Thoracic aorta (tissue), 2 donors: ENCODE results near the gene NETO2. TPM values are rescaled to one million over a fixed set of nuclear protein-coding genes. Genes with fewer than 3 reads are reported as not detected.

Experiments used
- ATAC-seq: fragments of 150-250 bp; one replicate; pipeline ENCODE4 v1.8.0; 2017; ENCODE audit warnings: low read depth; ENCODE audit not compliant: insufficient number of reproducible peaks, low FRiP score
- DNase-seq: peaks from one replicate; pipeline ENCODE4 v3.0.0-alpha.2; 2020; ENCODE audit warnings: low spot score
- H3K27ac ChIP-seq, 2 donors: fragments of 200-600 bp; sonication (generic); 1 replicate in 1 of 2; 2 replicates in 1 of 2; pipeline ENCODE4 v1.5.1; 2016; ENCODE audit warnings: mild to moderate bottlenecking in 2 of 2, moderate library complexity in 2 of 2
- H3K27me3 ChIP-seq: fragments of 200-600 bp; sonication (generic); replicated peaks from 2 replicates; pipeline ENCODE4 v1.6.0; 2016; ENCODE audit warnings: mild to moderate bottlenecking; ENCODE audit not compliant: insufficient read depth
- H3K36me3 ChIP-seq: fragments of 200-600 bp; sonication (generic); one replicate; pipeline ENCODE4 v1.5.1; 2016
- H3K4me1 ChIP-seq, 2 donors: fragments of 200-600 bp; sonication (generic); 1 replicate in 1 of 2; 2 replicates in 1 of 2; pipeline versions ENCODE4 v1.5.1 to v1.6.0; 2016; ENCODE audit warnings: low read depth in 2 of 2, mild to moderate bottlenecking in 1 of 2; ENCODE audit not compliant: control insufficient read depth in 1 of 2
- H3K4me3 ChIP-seq: fragments of 200-600 bp; sonication (generic); 2 replicates; pipeline ENCODE4 v1.5.1; 2016; ENCODE audit warnings: mild to moderate bottlenecking
- H3K9me3 ChIP-seq: fragments of 200-600 bp; sonication (generic); 2 replicates; pipeline ENCODE4 v1.5.1; 2016
- total RNA-seq, 2 donors: library from RNA; depleted of rRNA; stranded (reverse); fragments of >200 nt; gene quantifications; one replicate each; pipeline versions ENCODE4 v1.1.0 to v1.2.3, GENCODE V29; 2016
- TF ChIP-seq, protein P1 (sequence below): fragments of 200-600 bp; sonication (generic); IDR thresholded peaks from one replicate; pipeline ENCODE4 v1.5.1; 2019; ENCODE audit warnings: antibody characterized with exemption

The NETO2 gene
- total RNA-seq, 2 donors from 2014 or later: 0.27 to 0.78 TPM

DNA sequence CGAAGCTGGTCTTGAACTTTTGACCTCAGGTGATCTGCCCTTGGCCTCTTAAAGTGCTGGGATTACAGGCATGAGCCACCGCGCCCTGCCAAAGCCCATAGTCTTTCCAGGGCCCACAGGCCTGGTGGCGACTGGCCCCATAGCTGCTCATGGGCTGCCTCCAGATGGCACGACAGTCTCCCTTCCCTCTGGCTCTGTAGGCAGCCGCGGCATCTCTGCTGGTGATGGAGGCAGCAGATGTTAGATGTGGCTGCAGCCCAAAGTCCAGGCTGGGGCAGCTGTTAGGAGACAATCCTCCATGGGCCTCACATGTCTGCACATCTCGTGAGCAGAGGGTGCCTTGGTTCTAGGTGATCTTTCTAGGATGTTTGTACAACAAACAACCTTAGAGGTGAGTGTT is 100.5 kb downstream of the NETO2 start:
- DNase-seq (no peak), ATAC-seq (no peak)
- Histone ChIP-seq H3K36me3 (no peaks in the 10 kb centered on the region), H3K4me1 (peaks cover 0 to 6% of the 10 kb centered on the region in 2 donors), H3K27me3 (no peaks in the 10 kb centered on the region), H3K4me3 (no peak overlapping the region), H3K27ac (no peak overlapping the region), H3K9me3 (no peaks in the 10 kb centered on the region)
- TF ChIP-seq, protein P1, sequence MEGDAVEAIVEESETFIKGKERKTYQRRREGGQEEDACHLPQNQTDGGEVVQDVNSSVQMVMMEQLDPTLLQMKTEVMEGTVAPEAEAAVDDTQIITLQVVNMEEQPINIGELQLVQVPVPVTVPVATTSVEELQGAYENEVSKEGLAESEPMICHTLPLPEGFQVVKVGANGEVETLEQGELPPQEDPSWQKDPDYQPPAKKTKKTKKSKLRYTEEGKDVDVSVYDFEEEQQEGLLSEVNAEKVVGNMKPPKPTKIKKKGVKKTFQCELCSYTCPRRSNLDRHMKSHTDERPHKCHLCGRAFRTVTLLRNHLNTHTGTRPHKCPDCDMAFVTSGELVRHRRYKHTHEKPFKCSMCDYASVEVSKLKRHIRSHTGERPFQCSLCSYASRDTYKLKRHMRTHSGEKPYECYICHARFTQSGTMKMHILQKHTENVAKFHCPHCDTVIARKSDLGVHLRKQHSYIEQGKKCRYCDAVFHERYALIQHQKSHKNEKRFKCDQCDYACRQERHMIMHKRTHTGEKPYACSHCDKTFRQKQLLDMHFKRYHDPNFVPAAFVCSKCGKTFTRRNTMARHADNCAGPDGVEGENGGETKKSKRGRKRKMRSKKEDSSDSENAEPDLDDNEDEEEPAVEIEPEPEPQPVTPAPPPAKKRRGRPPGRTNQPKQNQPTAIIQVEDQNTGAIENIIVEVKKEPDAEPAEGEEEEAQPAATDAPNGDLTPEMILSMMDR: no peak

DNA sequence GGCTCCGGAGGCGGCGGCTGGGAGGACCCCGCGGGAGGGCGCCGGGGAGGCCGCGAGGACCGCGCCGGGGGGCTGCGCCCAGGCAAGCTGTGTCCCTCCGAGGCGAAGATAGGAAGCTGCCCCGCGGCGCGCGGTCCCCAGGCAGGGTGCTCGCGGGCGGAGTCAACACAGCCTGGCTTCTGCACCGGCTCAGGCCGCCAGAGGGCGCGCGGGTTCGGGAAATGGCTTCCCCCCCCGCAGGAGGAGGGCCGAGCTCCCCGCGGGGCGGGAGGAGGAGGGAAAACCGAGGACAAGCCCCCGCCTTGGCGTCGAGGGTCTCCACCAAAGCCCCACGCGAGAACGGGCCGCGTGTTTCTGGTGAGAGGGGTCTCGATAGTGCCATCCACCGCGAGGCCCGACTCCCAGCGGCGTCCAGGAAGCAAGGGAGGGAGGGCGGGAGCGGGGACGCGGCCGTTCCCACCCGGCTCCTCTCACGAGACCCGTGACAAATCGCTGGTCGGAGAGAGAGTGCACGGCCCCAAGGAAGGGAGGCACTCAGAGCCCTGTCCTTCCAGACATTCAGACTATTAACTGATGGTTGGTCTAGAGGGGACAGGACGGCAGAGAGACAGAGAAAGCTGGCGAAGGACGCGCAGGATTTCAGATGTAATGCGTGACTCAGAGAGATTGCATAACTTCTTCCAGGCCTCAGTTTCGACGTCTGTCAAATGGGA is 105.8 kb downstream of the NETO2 start:
- TF ChIP-seq, protein P1: peak; percentile 91
- H3K27ac ChIP-seq: no peak overlapping the region

DNA sequence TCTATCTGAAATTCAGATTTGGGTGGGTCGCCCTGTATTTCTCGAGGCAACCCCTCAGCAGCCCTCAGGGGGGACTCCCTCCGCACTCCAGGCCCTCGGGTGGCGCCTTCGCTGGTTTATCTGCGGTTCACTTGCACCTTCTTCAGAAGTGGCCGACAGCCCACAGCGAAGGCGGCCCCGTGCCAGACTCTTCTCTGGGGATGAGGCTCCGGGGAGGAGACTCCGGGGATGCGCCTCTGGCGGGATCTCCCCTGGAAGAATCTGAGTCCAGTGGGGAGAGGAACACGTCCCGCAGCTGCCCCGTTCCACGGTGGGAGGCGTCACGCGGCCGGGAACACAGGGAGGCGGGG is 106.4 kb downstream of the NETO2 start:
- Histone ChIP-seq H3K27ac (no peak overlapping the region), H3K36me3 (no peaks in the 10 kb centered on the region), H3K4me1 (peaks cover 0 to 3% of the 10 kb centered on the region in 2 donors), H3K27me3 (no peaks in the 10 kb centered on the region), H3K4me3 (peak overlapping the region; percentile 85), H3K9me3 (no peaks in the 10 kb centered on the region)
- ATAC-seq (peak; percentile 22), DNase-seq (no peak)
- TF ChIP-seq, protein P1: no peak

More for the DNA sequence above, 105.8 kb downstream of the NETO2 start:
- peaks cover 0 to 3% of the 10 kb centered on the region in 2 donors for H3K4me1 ChIP-seq
- DNase-seq (peak; percentile 52), ATAC-seq (peak; percentile 94)
- no peaks in the 10 kb centered on the region for H3K27me3 ChIP-seq
- no peaks in the 10 kb centered on the region for H3K36me3 ChIP-seq
- no peaks in the 10 kb centered on the region for H3K9me3 ChIP-seq
- peak overlapping the region; percentile 85 for H3K4me3 ChIP-seq

DNA sequence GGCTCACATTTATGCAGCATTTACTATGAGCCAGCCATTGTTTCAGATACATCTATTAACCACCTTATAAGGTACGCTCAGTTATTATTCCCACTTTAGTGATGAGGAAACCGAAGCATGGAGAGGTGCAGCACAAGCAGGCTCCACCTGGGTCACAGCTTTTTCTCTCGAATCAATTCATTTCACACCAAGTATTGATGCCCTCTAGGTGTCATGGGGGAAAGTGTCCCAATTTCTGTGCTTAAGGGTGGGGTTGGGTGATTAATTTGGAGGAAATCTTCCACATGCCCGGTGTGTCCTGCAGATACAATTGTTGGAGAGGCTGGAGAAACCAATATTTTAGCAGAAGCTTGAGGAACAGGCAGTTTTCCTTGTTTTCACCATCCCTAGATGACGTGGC is 107.5 kb downstream of the NETO2 start:
- H3K27ac ChIP-seq: no peak overlapping the region
- no peaks in the 10 kb centered on the region for H3K27me3 ChIP-seq
- ATAC-seq (no peak), DNase-seq (no peak)
- H3K36me3 ChIP-seq: no peaks in the 10 kb centered on the region
- H3K4me1 ChIP-seq: peaks cover 0 to 3% of the 10 kb centered on the region in 2 donors
- TF ChIP-seq, protein P1: no peak
- H3K4me3 ChIP-seq: no peak overlapping the region
- H3K9me3 ChIP-seq: no peaks in the 10 kb centered on the region

DNA sequence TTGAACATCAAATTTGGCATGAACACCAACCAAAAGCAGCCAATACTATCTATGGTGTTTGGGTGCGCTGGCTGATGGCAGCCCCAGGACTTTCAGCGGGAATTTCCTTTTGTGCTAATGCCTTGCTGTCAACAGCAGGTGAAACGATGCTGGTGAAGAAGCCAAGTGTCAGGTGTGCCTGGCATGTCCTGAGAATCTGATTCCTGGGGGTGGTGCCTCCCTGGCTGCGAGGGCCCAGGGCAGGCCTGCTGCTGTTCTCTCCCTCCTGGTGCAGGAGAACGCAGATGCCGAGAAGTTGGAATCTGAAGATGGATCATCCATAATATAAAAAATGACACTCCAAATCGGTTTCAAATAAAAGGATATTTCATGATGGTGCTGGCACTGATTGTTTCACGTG is 108.3 kb downstream of the NETO2 start:
- no peaks in the 10 kb centered on the region for H3K9me3 ChIP-seq
- ATAC-seq (no peak), DNase-seq (no peak)
- H3K27me3 ChIP-seq: no peaks in the 10 kb centered on the region
- peaks cover 0 to 3% of the 10 kb centered on the region in 2 donors for H3K4me1 ChIP-seq
- no peaks in the 10 kb centered on the region for H3K36me3 ChIP-seq
- no peak overlapping the region for H3K27ac ChIP-seq
- no peak overlapping the region for H3K4me3 ChIP-seq
- TF ChIP-seq, protein P1: no peak
